ENCODE results near the gene GDPD4.

GDPD4 gene

GRCh38 chr11:77205467-77206263 lies 95.8 kb downstream of the GDPD4 start:
- no peak for DNase-seq (ENCODE audit: extremely low read depth, low read depth)
- no peak for TF ChIP-seq CTCF (IDR thresholded peaks at IDR 0.05; ENCODE audit: low read depth, low read length)

GRCh38 chr11:77204754-77205466 lies 96.6 kb downstream of the GDPD4 start:
- no peak for DNase-seq (ENCODE audit: extremely low read depth, low read depth)
- TF ChIP-seq CTCF (IDR thresholded peaks at IDR 0.05; ENCODE audit: low read depth, low read length), result no peak

- no peak for TF ChIP-seq CTCF (IDR thresholded peaks at IDR 0.05; ENCODE audit: low read depth, low read length)
- DNase-seq (ENCODE audit: extremely low read depth, low read depth), result no peak
These were observed 97.4 kb downstream of the GDPD4 start for GRCh38 chr11:77203901-77204753.

GRCh38 chr11:77202941-77203900 lies 98.3 kb downstream of the GDPD4 start:
- DNase-seq (ENCODE audit: extremely low read depth, low read depth), result no peak
- no peak for TF ChIP-seq CTCF (IDR thresholded peaks at IDR 0.05; ENCODE audit: low read depth, low read length)

- DNase-seq (ENCODE audit: extremely low read depth, low read depth), result no peak
- TF ChIP-seq CTCF (IDR thresholded peaks at IDR 0.05; ENCODE audit: low read depth, low read length), result no peak
These were observed 99.3 kb downstream of the GDPD4 start for GRCh38 chr11:77201991-77202841.

- TF ChIP-seq CTCF (IDR thresholded peaks at IDR 0.05; ENCODE audit: low read depth, low read length), result no peak
- DNase-seq (ENCODE audit: extremely low read depth, low read depth), result no peak
These were observed 100.1 kb downstream of the GDPD4 start for GRCh38 chr11:77201370-77201769.
